Liver (tissue), 3 donors: ENCODE results near the gene AKAP11.

Experiments used
- ATF3 ChIP-seq: IDR thresholded peaks from 2 replicates; pipeline ENCODE4 v1.6.1; 2016; ENCODE audit warnings: antibody characterized with exemption
- EGR1 ChIP-seq, 2 donors: IDR thresholded peaks; 2 replicates each; pipeline ENCODE4 v1.6.1; 2016 to 2018; ENCODE audit warnings: antibody characterized with exemption in 2 of 2, low read depth in 2 of 2
- FOXA1 ChIP-seq: IDR thresholded peaks from 2 replicates; pipeline ENCODE4 v1.6.1; 2016; ENCODE audit warnings: antibody characterized with exemption
- GABPA ChIP-seq, 2 donors: IDR thresholded peaks in 1 of 2; conservative IDR thresholded peaks in 1 of 2; 2 replicates each; pipeline ENCODE4 v1.6.1; 2016; ENCODE audit warnings: antibody characterized with exemption in 2 of 2, mild to moderate bottlenecking in 1 of 2, moderate library complexity in 1 of 2
- HNF4A ChIP-seq, 2 donors: conservative IDR thresholded peaks; 2 replicates each; pipeline ENCODE4 v1.6.1; 2016; ENCODE audit warnings: antibody characterized with exemption in 2 of 2, mild to moderate bottlenecking in 2 of 2
- JUND ChIP-seq, 2 donors: IDR thresholded peaks; 2 replicates each; pipeline ENCODE4 v1.6.1; 2016; ENCODE audit warnings: antibody characterized with exemption in 2 of 2
- RAD21 ChIP-seq, 2 donors: IDR thresholded peaks; 2 replicates each; pipeline ENCODE4 v1.6.1; 2016; ENCODE audit warnings: antibody characterized with exemption in 2 of 2, mild to moderate bottlenecking in 2 of 2
- REST ChIP-seq: IDR thresholded peaks from 2 replicates; pipeline ENCODE4 v1.6.1; 2016; ENCODE audit warnings: antibody characterized with exemption, mild to moderate bottlenecking
- SP1 ChIP-seq: IDR thresholded peaks from 2 replicates; pipeline ENCODE4 v1.6.1; 2018; ENCODE audit warnings: antibody characterized with exemption, mild to moderate bottlenecking
- TAF1 ChIP-seq: conservative IDR thresholded peaks from 2 replicates; pipeline ENCODE4 v1.6.1; 2016; ENCODE audit warnings: antibody characterized with exemption, mild to moderate bottlenecking
- YY1 ChIP-seq: IDR thresholded peaks from 2 replicates; pipeline ENCODE4 v1.6.1; 2016; ENCODE audit warnings: antibody characterized with exemption, mild to moderate bottlenecking
- TF ChIP-seq, protein P1 (sequence below): fragments of 150-350 bp; IDR thresholded peaks from 2 replicates; pipeline ENCODE4 v1.5.1; 2017; ENCODE audit warnings: improper control_type of control experiment, low read depth, low read length; ENCODE audit not compliant: missing input control
- TF ChIP-seq, protein P2 (sequence below): IDR thresholded peaks from 2 replicates; pipeline ENCODE4 v1.6.1; 2016; ENCODE audit warnings: antibody characterized with exemption
- TF ChIP-seq, protein P3 (sequence below): IDR thresholded peaks from 2 replicates; pipeline ENCODE4 v1.6.1; 2016; ENCODE audit warnings: antibody characterized with exemption
- donor health status: healthy.
- donor health status: healthy.

DNA sequence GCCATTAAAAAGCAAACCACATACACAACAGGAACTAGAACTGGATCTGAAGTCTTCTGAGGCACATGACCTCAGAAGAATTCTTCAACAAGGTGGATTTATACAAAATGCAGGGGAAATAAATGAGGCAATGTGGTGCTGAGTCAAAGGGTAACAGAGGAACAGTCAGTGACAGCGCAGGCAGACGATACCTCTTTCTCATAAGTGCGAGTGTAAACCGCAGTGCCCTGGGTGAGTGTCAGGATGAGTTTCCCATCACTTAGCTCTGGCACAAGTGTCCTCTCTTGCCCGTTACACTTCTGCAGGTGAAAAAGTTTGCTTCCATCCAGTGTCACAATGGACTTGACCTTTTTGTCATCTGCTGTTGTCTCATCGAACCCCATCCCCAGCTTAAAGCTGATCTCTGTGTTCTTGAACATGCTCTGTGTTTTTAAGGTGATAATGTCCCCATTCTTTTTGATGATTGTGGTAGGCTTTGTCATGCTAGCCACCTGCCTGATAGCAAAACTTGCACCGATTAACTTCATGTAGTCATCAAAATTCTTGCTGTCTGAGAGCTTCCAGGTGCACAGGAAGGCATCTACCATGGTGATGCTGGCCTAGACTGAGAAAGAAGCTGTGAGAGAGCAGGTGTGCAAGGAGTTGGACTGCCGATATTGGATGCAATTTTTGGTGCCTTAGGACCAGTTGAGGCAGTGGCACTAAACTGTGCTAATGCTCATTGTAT, 97.3 kb downstream of the AKAP11 start:
- TF ChIP-seq SP1 (no peak), EGR1 (IDR thresholded peaks at IDR 0.05; ENCODE audit: low read depth in 2 of 2) (no peak), HNF4A (conservative IDR thresholded peaks at IDR 0.05) (no peak), FOXA1 (no peak), TAF1 (no peak), GABPA (IDR thresholded peaks at IDR 0.05 in 1 of 2, conservative IDR thresholded peaks at IDR 0.05 in 1 of 2) (no peak), REST (no peak), JUND (IDR thresholded peaks at IDR 0.05) (no peak), ATF3 (no peak), RAD21 (IDR thresholded peaks at IDR 0.05) (no peak), YY1 (no peak)
- TF ChIP-seq, protein P1, sequence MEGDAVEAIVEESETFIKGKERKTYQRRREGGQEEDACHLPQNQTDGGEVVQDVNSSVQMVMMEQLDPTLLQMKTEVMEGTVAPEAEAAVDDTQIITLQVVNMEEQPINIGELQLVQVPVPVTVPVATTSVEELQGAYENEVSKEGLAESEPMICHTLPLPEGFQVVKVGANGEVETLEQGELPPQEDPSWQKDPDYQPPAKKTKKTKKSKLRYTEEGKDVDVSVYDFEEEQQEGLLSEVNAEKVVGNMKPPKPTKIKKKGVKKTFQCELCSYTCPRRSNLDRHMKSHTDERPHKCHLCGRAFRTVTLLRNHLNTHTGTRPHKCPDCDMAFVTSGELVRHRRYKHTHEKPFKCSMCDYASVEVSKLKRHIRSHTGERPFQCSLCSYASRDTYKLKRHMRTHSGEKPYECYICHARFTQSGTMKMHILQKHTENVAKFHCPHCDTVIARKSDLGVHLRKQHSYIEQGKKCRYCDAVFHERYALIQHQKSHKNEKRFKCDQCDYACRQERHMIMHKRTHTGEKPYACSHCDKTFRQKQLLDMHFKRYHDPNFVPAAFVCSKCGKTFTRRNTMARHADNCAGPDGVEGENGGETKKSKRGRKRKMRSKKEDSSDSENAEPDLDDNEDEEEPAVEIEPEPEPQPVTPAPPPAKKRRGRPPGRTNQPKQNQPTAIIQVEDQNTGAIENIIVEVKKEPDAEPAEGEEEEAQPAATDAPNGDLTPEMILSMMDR: no peak
- TF ChIP-seq, protein P2, sequence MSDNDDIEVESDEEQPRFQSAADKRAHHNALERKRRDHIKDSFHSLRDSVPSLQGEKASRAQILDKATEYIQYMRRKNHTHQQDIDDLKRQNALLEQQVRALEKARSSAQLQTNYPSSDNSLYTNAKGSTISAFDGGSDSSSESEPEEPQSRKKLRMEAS: no peak
- TF ChIP-seq, protein P3, sequence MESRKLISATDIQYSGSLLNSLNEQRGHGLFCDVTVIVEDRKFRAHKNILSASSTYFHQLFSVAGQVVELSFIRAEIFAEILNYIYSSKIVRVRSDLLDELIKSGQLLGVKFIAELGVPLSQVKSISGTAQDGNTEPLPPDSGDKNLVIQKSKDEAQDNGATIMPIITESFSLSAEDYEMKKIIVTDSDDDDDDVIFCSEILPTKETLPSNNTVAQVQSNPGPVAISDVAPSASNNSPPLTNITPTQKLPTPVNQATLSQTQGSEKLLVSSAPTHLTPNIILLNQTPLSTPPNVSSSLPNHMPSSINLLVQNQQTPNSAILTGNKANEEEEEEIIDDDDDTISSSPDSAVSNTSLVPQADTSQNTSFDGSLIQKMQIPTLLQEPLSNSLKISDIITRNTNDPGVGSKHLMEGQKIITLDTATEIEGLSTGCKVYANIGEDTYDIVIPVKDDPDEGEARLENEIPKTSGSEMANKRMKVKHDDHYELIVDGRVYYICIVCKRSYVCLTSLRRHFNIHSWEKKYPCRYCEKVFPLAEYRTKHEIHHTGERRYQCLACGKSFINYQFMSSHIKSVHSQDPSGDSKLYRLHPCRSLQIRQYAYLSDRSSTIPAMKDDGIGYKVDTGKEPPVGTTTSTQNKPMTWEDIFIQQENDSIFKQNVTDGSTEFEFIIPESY: no peak
